Fibroblast of pulmonary artery (primary cell): ENCODE data around the gene NEUROD4.

ENCODE experiments used
- DNase-seq: peaks from one replicate; pipeline ENCODE4 v3.0.0-alpha.2; 2010; ENCODE audit warnings: low read depth
- H3K4me3 ChIP-seq: replicated peaks from 2 replicates; pipeline ENCODE4 v1.5.1; 2011; ENCODE audit warnings: low read depth, mild to moderate bottlenecking, control low read depth, low read length, moderate library complexity
- TF ChIP-seq, protein P1 (sequence below): IDR thresholded peaks from 2 replicates; pipeline ENCODE4 v1.5.1; 2011; ENCODE audit warnings: mild to moderate bottlenecking, control low read depth, low read length, inconsistent platforms; ENCODE audit errors: missing control alignments

The NEUROD4 gene

DNA sequence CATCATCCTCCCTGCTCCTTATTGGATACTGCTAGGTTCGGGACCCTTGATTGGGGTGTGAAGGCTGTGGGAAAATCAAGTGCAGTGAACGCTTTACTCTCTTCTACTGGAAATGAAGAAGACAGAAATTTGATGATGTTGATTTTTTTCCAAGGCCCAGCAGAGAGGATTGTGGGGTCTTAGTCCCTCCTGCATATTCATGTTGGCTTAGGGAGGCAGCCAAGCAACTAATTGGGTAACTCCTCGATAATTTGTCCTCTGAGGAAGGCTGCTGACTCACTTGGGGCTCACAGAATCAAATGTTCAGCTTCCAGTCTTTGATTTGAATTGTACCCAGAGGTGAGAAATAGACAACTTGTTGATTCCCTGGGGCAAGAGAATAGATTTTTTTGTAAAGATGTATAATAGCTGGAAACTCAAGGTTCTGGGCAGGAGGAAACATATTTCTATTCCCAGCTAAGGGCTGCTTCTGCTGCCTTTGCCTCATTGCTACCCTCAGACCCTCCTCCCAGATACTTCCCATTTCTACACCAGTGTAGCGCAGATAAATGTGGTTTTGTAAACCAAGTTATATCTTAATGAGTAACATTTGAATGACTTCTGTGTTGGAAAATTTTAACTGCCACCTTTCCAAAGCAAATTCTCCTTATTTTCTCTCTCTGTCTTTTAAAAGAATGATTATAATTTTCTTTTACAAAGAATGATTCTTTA is 21.7 kb downstream of the NEUROD4 start:
- DNase-seq, result no peak
- H3K4me3 ChIP-seq, result no peak overlapping the region
- TF ChIP-seq, protein P1, sequence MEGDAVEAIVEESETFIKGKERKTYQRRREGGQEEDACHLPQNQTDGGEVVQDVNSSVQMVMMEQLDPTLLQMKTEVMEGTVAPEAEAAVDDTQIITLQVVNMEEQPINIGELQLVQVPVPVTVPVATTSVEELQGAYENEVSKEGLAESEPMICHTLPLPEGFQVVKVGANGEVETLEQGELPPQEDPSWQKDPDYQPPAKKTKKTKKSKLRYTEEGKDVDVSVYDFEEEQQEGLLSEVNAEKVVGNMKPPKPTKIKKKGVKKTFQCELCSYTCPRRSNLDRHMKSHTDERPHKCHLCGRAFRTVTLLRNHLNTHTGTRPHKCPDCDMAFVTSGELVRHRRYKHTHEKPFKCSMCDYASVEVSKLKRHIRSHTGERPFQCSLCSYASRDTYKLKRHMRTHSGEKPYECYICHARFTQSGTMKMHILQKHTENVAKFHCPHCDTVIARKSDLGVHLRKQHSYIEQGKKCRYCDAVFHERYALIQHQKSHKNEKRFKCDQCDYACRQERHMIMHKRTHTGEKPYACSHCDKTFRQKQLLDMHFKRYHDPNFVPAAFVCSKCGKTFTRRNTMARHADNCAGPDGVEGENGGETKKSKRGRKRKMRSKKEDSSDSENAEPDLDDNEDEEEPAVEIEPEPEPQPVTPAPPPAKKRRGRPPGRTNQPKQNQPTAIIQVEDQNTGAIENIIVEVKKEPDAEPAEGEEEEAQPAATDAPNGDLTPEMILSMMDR, result no peak

DNA sequence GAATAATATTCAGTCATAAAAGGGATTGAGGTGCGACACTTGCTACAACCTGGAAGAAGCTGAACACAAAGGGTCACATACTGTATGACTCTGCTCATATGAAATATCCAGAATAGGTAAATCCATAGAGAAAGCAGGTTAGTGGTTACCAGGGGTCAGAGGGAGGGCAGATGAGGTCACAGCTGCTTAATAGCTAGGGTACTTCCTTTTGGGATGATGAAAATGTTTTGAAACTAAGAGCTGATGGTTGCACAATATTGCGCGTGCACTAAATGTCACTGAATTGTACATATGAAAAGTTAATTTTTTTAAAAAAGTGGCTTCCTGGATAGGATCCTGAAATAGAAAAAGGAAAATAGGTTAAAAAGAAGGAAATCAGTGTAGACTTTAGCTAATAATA is 23.8 kb downstream of the NEUROD4 start:
- TF ChIP-seq, protein P1, result no peak
- H3K4me3 ChIP-seq, result no peak overlapping the region
- no peak for DNase-seq

DNA sequence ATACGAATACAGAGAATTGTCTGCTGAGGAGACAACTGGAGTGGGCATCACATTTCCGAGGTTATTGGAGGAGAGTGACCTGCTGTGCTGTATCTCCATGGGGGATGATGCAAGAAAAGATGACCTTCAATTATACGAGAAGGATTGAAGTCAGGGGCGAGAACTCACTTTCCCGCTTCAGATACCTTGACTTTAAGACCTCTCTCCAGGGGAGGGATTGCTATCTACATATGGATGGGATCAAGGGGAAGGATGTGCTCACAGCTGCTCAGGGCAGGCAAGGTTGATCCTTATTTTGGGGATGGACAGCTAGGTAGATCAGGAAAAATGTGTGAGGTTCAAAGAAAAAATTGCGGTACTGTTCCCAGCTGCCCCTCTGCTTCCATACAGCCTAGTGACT is 24.4 kb downstream of the NEUROD4 start:
- DNase-seq, result no peak
- no peak overlapping the region for H3K4me3 ChIP-seq
- TF ChIP-seq, protein P1, result no peak

DNA sequence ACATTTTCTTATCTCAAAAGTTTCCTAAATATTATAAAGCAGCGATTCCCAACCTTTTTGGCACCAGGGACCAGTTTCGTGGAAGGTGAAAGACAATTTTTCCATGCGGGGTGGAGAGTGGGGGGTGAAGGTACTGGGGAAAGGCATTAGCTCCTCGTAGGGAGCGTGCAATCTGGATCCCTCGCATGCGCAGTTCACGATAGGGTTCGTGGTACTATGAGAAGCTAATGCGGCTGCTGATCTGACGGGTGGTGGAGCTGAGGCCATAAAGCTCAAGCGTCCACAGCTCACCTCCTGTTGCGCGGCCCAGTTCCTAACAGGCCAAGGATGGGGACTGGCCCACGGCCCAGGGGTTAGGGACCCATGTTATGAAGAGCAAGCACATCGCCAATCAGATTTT is 29.9 kb downstream of the NEUROD4 start:
- H3K4me3 ChIP-seq, result no peak overlapping the region
- TF ChIP-seq, protein P1, result no peak
- no peak for DNase-seq

DNA sequence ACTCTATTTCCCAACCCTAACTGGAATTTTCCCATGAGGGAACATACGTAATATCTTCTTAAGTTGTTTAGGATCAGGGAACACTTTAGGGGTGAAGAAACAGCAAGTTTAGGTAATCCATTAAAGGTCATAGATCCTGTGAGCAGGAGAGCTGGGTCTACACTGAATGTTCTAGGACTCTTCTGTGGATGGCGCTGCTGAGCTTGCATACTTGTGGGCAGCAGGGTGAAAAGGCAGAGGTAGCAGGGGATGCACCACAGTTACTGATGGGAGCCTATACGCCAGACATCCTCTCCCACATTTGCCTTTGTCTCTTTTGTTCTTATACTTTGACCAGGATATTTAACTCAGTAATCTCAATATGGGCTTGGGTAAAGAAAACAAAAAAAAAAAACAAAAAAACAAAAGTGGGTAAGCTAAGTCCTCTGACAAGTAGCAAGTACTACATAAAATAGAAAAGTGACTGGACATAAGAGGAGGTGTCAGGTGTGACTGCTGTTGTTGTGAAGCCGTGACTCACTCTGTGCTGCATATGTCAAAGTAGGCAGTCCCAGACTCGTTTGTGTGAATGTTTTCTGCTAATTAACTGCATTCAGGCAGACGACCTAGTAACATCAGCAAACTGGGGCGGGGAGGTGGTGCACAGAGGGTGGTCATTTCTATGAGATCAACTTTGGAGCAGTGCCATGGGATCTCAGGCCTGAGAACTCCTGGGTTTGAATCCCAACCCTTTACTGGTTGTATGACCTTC is 31.6 kb downstream of the NEUROD4 start:
- TF ChIP-seq, protein P1, result no peak
- no peak overlapping the region for H3K4me3 ChIP-seq

DNA sequence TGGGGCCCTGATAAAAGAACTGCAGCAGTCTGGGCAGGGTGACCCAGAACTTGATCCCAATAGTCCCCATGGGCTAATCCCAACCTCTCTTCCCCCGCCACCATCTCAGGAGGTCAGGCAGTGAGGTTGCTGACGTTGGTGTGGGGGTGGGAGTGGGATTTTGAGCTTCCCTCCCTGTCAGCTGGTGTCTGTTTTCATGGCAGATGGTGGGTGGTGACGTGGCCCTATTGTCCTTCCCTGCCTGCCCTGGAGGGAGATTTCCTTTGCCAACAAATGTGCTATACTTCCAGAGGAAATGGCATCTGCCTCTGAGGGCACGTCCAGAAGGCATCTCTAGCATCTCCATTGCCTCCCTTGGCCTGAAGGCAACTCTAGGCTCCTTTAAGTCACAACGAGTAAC is 37.7 kb downstream of the NEUROD4 start:
- no peak for DNase-seq
- TF ChIP-seq, protein P1, result no peak
- H3K4me3 ChIP-seq, result no peak overlapping the region

More for the DNA sequence above, 31.6 kb downstream of the NEUROD4 start:
- no peak for DNase-seq
